Fibroblast of pulmonary artery (primary cell): ENCODE measurements around the gene GRIK4.

Source experiments
- DNase-seq: peaks from one replicate; pipeline ENCODE4 v3.0.0-alpha.2; 2010; ENCODE audit warnings: low read depth
- H3K4me3 ChIP-seq: replicated peaks from 2 replicates; pipeline ENCODE4 v1.5.1; 2011; ENCODE audit warnings: low read depth, mild to moderate bottlenecking, control low read depth, low read length, moderate library complexity
- CTCF ChIP-seq: IDR thresholded peaks from 2 replicates; pipeline ENCODE4 v1.5.1; 2011; ENCODE audit warnings: mild to moderate bottlenecking, control low read depth, low read length, inconsistent platforms; ENCODE audit errors: missing control alignments

GRIK4 gene

GRCh38 chr11:120914021-120914420, 402.5 kb downstream of the GRIK4 start:
- no peak overlapping the region for H3K4me3 ChIP-seq
- TF ChIP-seq CTCF, result no peak
- DNase-seq, result no peak

- H3K4me3 ChIP-seq, result no peak overlapping the region
- no peak for TF ChIP-seq CTCF
- DNase-seq, result no peak
Measured at GRCh38 chr11:120914601-120915000, 403.1 kb downstream of the GRIK4 start.

GRCh38 chr11:120917559-120918239, 406.2 kb downstream of the GRIK4 start:
- no peak for DNase-seq
- H3K4me3 ChIP-seq, result no peak overlapping the region
- TF ChIP-seq CTCF, result no peak

DNA sequence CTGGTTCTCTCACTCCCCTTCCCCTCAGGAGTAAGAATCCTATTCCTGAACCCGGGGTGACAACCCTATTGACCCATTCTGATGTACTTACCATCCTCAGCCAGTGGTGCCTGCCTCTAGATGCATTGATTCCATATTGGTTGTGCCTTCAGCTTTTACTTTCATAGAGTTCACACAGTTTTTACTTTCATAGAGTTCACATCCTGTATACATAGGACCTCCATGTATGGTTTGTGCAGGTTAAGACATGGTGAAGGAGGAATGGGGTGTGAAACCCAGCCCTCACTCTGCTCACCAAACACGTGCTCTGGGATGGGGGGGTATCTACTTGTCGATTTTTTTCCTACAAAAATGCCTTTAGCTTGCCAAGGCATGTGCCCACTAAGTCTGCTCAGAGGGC, 406.7 kb downstream of the GRIK4 start:
- no peak for TF ChIP-seq CTCF
- no peak overlapping the region for H3K4me3 ChIP-seq
- DNase-seq, result no peak

GRCh38 chr11:120919045-120919444, 407.5 kb downstream of the GRIK4 start:
- no peak for TF ChIP-seq CTCF
- no peak overlapping the region for H3K4me3 ChIP-seq
- no peak for DNase-seq

DNA sequence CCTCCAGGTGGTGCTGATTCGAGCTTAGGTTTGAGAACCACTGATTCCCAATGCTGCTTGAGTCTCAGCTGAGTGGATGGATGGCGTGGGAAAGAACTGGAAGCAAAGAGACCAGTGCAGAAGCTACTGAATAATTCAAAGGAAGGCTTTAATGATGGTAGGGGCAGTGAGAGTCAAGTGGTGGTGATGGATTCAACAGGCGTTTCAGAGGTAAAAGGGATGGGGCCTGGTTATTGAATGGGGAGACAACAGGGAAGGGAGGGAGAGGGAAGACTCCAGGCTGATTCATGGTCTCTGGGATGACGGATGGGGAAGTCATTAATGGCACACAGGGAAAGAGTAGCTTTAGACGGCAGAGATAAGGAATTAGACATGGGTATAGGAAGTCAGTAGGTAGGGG, 408.0 kb downstream of the GRIK4 start:
- no peak overlapping the region for H3K4me3 ChIP-seq
- DNase-seq, result no peak
- TF ChIP-seq CTCF, result no peak

GRCh38 chr11:120923866-120924508, 412.4 kb downstream of the GRIK4 start:
- H3K4me3 ChIP-seq, result no peak overlapping the region
- DNase-seq, result no peak
- TF ChIP-seq CTCF, result no peak
